Fibroblast of lung (primary cell): ENCODE data around the gene IP6K1.

ENCODE experiments used
- EZH2 ChIP-seq: IDR thresholded peaks from 2 replicates; pipeline ENCODE4 v1.5.1; 2012; ENCODE audit warnings: low read length, control low read depth, mild to moderate bottlenecking; ENCODE audit errors: missing control alignments
- TF ChIP-seq, protein P1 (sequence below), 2 donors: IDR thresholded peaks in 1 of 2; conservative IDR thresholded peaks in 1 of 2; 1 replicate in 1 of 2; 2 replicates in 1 of 2; pipeline ENCODE4 v1.5.1; 2011 to 2012; ENCODE audit warnings: low read length in 2 of 2, control low read depth in 1 of 2, inconsistent platforms in 1 of 2, low read depth in 1 of 2, mild to moderate bottlenecking in 1 of 2

DNA sequence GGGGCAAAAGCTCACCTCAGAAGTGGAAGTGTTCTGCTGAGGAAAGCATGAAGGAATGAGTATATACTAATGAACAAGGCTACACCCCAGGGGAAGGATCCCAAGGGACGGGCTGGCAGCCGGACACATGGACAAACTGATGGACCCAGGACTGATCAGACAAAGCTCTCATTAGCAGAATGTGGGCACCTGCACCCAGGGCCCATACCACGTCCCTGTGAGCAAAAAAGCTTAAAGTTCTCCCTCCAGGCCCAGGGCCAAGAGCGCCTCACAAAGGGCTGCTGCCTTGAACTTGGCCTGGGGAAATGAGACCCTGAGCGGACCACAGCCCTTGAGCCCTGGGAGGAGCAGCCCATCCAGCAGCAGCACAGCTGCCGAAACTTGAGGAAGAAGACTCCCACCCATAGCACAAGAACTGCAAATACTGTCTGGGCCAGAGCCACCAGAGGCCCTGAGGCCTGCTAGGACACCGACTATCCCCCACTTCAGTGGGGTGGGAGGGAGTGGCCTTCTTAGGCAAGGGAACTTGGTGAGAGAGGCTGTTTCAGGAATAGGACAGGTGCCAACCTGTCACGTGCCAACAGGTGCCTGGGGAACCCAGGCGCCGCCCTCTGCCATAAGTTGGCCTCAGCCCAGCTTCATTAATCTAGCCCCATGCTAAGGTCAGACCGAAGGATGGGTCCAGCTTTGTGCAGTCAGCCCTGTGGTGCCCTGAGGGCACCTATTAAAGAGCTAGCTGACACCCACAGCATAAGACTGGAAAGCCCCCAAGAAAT is 60.2 kb downstream of the IP6K1 start:
- TF ChIP-seq, protein P1, sequence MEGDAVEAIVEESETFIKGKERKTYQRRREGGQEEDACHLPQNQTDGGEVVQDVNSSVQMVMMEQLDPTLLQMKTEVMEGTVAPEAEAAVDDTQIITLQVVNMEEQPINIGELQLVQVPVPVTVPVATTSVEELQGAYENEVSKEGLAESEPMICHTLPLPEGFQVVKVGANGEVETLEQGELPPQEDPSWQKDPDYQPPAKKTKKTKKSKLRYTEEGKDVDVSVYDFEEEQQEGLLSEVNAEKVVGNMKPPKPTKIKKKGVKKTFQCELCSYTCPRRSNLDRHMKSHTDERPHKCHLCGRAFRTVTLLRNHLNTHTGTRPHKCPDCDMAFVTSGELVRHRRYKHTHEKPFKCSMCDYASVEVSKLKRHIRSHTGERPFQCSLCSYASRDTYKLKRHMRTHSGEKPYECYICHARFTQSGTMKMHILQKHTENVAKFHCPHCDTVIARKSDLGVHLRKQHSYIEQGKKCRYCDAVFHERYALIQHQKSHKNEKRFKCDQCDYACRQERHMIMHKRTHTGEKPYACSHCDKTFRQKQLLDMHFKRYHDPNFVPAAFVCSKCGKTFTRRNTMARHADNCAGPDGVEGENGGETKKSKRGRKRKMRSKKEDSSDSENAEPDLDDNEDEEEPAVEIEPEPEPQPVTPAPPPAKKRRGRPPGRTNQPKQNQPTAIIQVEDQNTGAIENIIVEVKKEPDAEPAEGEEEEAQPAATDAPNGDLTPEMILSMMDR (conservative IDR thresholded peaks at IDR 0.05 in 1 of 2, IDR thresholded peaks at IDR 0.05 in 1 of 2; ENCODE audit: low read depth in 1 of 2, low read length in 2 of 2), result no peak
- no peak for TF ChIP-seq EZH2
